Measurements from ENCODE around the gene CEBPA.

DNA sequence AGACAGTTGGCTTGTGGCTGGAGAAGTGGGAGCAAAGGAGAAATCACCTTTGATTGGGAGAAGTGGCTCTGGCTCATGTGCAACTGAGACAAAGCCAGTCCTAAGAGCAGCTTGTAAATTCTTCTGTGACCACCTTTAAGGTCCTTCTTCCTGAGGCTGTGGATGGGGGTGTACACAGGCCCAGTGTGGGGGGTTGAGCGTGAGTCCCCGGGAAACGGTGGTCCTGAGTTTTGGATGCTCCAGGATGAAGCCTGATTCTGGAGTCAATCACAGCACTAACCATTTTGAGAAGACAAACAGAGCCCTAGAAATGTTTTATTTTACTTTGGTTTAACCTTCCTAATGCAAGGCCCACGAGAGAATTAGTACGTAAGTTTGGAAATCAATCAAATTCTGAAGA is 3.9 kb upstream of the CEBPA start:
- TF ChIP-seq POLR2A (IDR thresholded peaks at IDR 0.05), result no peak
- TF ChIP-seq, protein P1, sequence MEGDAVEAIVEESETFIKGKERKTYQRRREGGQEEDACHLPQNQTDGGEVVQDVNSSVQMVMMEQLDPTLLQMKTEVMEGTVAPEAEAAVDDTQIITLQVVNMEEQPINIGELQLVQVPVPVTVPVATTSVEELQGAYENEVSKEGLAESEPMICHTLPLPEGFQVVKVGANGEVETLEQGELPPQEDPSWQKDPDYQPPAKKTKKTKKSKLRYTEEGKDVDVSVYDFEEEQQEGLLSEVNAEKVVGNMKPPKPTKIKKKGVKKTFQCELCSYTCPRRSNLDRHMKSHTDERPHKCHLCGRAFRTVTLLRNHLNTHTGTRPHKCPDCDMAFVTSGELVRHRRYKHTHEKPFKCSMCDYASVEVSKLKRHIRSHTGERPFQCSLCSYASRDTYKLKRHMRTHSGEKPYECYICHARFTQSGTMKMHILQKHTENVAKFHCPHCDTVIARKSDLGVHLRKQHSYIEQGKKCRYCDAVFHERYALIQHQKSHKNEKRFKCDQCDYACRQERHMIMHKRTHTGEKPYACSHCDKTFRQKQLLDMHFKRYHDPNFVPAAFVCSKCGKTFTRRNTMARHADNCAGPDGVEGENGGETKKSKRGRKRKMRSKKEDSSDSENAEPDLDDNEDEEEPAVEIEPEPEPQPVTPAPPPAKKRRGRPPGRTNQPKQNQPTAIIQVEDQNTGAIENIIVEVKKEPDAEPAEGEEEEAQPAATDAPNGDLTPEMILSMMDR (IDR thresholded peaks at IDR 0.05), result no peak

Data from prostate gland (tissue), 2 donors.